ENCODE results near the gene ADARB1.

The ADARB1 gene

GRCh38 chr21:45039317-45040156 is 34.8 kb upstream of the ADARB1 start:
- no peak for DNase-seq

- DNase-seq, result no peak
Observed at GRCh38 chr21:45040157-45040711, 34.1 kb upstream of the ADARB1 start.

- no peak for DNase-seq
Observed at GRCh38 chr21:45040739-45041138, 33.6 kb upstream of the ADARB1 start.

- DNase-seq, result no peak
Observed at GRCh38 chr21:45041351-45041805, 33.0 kb upstream of the ADARB1 start.

- no peak for DNase-seq
Observed at GRCh38 chr21:45041984-45042663, 32.3 kb upstream of the ADARB1 start.

- no peak for DNase-seq
Observed at GRCh38 chr21:45042664-45043161, 31.7 kb upstream of the ADARB1 start.

- no peak for DNase-seq
Observed at GRCh38 chr21:45043541-45044020, 30.8 kb upstream of the ADARB1 start.

- DNase-seq, result no peak
Observed at GRCh38 chr21:45045481-45045880, 28.9 kb upstream of the ADARB1 start.

GRCh38 chr21:45047257-45047656 is 27.1 kb upstream of the ADARB1 start:
- no peak for DNase-seq

- DNase-seq, result no peak
Observed at GRCh38 chr21:45048026-45048698, 26.2 kb upstream of the ADARB1 start.

GRCh38 chr21:45048968-45049367 is 25.4 kb upstream of the ADARB1 start:
- no peak for DNase-seq

GRCh38 chr21:45049714-45050344 is 24.6 kb upstream of the ADARB1 start:
- no peak for DNase-seq

- DNase-seq, result no peak
Observed at GRCh38 chr21:45050345-45050796, 24.0 kb upstream of the ADARB1 start.

GRCh38 chr21:45050797-45051489 is 23.4 kb upstream of the ADARB1 start:
- DNase-seq, result no peak

GRCh38 chr21:45051580-45052434 is 22.6 kb upstream of the ADARB1 start:
- no peak for DNase-seq

- DNase-seq, result no peak
Observed at GRCh38 chr21:45052960-45053359, 21.4 kb upstream of the ADARB1 start.

- DNase-seq, result no peak
Observed at GRCh38 chr21:45053561-45054226, 20.7 kb upstream of the ADARB1 start.

- no peak for DNase-seq
Observed at GRCh38 chr21:45054227-45054926, 20.0 kb upstream of the ADARB1 start.

GRCh38 chr21:45054927-45055612 is 19.3 kb upstream of the ADARB1 start:
- no peak for DNase-seq
